Measurements from ENCODE around the gene ACTN3. TPM values are rescaled to one million over a fixed set of nuclear protein-coding genes. Genes with fewer than 3 reads are reported as not detected.

ACTN3 gene
- total RNA-seq, 1 experiment from 2014 or later, result not detected

DNA sequence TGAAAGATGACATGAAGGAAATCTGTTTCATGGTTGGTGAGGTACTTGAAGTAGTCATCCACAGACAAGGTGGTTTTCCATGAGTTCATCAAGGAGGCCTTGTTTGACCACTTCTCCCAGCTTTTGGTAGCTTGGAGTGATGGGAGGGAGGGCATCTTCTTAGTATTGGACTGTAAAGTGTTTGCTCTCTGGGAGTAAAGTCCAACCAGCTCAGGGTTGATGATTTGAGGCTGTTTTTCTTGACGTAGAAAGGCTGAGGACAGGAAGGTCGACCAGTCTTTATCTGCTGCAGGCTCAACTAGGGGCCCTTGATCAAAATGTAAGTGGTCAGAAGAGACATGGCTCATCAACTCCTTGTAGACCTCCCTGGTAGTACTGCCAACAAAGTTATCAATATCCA is 44.5 kb downstream of the ACTN3 start:
- Histone ChIP-seq H3K4me1 (ENCODE audit: insufficient read depth, low read length) (peaks cover 15% of the 10 kb centered on the region), H3K27ac (ENCODE audit: low read length) (no peak overlapping the region), H2AFZ (ENCODE audit: low read length) (no peak overlapping the region), H3K36me3 (ENCODE audit: low read depth, low read length) (no peaks in the 10 kb centered on the region), H3K79me2 (ENCODE audit: low read length) (peaks cover 22% of the 10 kb centered on the region), H3K4me3 (ENCODE audit: low read length) (no peak overlapping the region), H3K27me3 (ENCODE audit: low read length) (no peaks in the 10 kb centered on the region), H3F3A (ENCODE audit: low read length, unreplicated experiment) (no peaks in the 10 kb centered on the region), H3K9ac (ENCODE audit: low read length) (no peak overlapping the region), H3K9me3 (ENCODE audit: low read length) (no peaks in the 10 kb centered on the region), H4K20me1 (ENCODE audit: low read length) (no peaks in the 10 kb centered on the region), H3K4me2 (ENCODE audit: low read length) (no peak overlapping the region), H3K9me2 (replicated peaks; ENCODE audit: low read length) (no peaks in the 10 kb centered on the region)
- BruUV-seq (replicated peaks), result no TSS peak
- POLR2A ChIA-PET (ENCODE audit: unreplicated experiment), result no interaction called here
- intact Hi-C loops (cut with micrococcal nuclease), result no loop called here
- CTCF ChIA-PET, result no interaction called here
- DNase-seq (no peak), ATAC-seq (no peak)
- TF ChIP-seq, protein P1, sequence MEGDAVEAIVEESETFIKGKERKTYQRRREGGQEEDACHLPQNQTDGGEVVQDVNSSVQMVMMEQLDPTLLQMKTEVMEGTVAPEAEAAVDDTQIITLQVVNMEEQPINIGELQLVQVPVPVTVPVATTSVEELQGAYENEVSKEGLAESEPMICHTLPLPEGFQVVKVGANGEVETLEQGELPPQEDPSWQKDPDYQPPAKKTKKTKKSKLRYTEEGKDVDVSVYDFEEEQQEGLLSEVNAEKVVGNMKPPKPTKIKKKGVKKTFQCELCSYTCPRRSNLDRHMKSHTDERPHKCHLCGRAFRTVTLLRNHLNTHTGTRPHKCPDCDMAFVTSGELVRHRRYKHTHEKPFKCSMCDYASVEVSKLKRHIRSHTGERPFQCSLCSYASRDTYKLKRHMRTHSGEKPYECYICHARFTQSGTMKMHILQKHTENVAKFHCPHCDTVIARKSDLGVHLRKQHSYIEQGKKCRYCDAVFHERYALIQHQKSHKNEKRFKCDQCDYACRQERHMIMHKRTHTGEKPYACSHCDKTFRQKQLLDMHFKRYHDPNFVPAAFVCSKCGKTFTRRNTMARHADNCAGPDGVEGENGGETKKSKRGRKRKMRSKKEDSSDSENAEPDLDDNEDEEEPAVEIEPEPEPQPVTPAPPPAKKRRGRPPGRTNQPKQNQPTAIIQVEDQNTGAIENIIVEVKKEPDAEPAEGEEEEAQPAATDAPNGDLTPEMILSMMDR (conservative IDR thresholded peaks at IDR 0.05; ENCODE audit: low read depth, low read length), result no peak
- TF ChIP-seq EZH2phosphoT487 (IDR thresholded peaks at IDR 0.05; ENCODE audit: borderline replicate concordance, low read length), result no peak
- no peak for TF ChIP-seq EZH2 (IDR thresholded peaks at IDR 0.05; ENCODE audit: low read length, unreplicated experiment)

DNA sequence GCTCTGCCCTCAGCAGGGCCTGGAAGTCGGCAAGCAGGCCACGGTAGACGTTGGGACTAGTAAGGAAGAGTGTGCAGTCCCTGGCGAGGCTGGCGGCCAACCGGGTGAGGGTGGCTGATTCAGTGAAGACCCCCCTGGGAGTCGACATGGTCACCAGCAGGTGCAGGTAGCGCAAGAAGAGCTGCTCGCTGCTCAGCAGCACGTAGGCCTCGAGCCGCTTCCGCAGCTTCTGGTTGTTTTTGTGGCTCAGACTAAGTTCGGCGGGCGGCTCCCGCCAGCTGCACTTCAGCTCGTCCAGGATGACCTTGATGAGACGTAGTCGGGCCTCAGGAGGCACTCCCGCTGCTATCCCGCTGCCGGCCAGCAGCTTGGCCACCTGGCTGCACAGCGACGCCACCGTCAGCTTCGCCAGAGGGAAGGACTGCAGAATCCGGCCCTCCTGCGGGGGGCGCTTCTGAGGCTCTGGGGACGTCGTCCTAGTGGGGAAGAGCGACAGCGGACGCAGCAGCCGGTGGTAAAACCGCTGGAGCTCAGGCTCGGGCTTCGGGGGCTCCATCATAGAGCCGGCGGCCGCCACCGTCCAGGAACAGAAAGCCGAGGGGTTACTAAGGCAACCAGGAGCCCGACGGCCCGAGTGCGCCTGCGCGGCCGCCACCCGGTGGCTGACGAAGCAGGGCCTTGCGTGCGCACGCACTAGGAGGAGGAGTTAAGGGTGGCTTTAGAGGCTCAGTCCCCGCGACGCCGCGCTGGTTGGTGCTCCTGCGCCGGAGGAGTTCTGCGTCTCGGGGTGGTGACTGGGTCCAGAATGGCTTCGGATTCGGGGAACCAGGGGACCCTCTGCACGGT is 46.0 kb downstream of the ACTN3 start, which contains the start of the genes CCDC87 and CCS:
Gene CCDC87 (minus strand): TSS at position 607 of the 846 bp plus-strand sequence. CDS start 48 bp downstream, at position 559.
Gene CCS (plus strand): TSS at position 729 of the 846 bp plus-strand sequence. CDS start 77 bp downstream, at position 806.
- peak within 1 kb of the TSS; percentile 91 for H3K4me2 ChIP-seq (ENCODE audit: low read length)
- ChIA-PET CTCF (interaction anchor here (0.5 to 0.8 kb wide), 6 partner anchors 19 to 154 kb away, joined by 3 to 10 read pairs (median 4); partner anchors contain the start of genes MRPL11 and RBM4), POLR2A (ENCODE audit: unreplicated experiment) (interaction anchor here (0.6 kb wide), 2 partner anchors 24 to 977 kb away, joined by 3 to 8 read pairs; no protein-coding TSS in a partner anchor)
- peak within 1 kb of the TSS; percentile 77 for H3K4me3 ChIP-seq (ENCODE audit: low read length)
- intact Hi-C loops (cut with micrococcal nuclease), result loop anchor here (1.0 to 2.0 kb wide), 3 partner anchors 24 to 86 kb away; partner anchors contain the start of genes ACTN3, RBM14 and ZDHHC24
- peaks cover 15% of the 10 kb centered on the region for H3K4me1 ChIP-seq (ENCODE audit: insufficient read depth, low read length)
- no peaks in the 10 kb centered on the region for H3K9me3 ChIP-seq (ENCODE audit: low read length)
- BruUV-seq (replicated peaks), result no TSS peak
- H3K27ac ChIP-seq (ENCODE audit: low read length), result no peak within 1 kb of the TSS
- no peaks in the 10 kb centered on the region for H4K20me1 ChIP-seq (ENCODE audit: low read length)
- H3K9me2 ChIP-seq (replicated peaks; ENCODE audit: low read length), result no peaks in the 10 kb centered on the region
- H3K9ac ChIP-seq (ENCODE audit: low read length), result peak within 1 kb of the TSS; percentile 77
- H3K36me3 ChIP-seq (ENCODE audit: low read depth, low read length), result no peaks in the 10 kb centered on the region
- TF ChIP-seq, protein P1 (conservative IDR thresholded peaks at IDR 0.05; ENCODE audit: low read depth, low read length), result peak; percentile 83
- TF ChIP-seq EZH2phosphoT487 (IDR thresholded peaks at IDR 0.05; ENCODE audit: borderline replicate concordance, low read length), result no peak
- H2AFZ ChIP-seq (ENCODE audit: low read length), result peak within 1 kb of the TSS; percentile 88
- H3K27me3 ChIP-seq (ENCODE audit: low read length), result no peaks in the 10 kb centered on the region
- peaks cover 22% of the 10 kb centered on the region for H3K79me2 ChIP-seq (ENCODE audit: low read length)
- H3F3A ChIP-seq (ENCODE audit: low read length, unreplicated experiment), result no peaks in the 10 kb centered on the region
- ATAC-seq, result peak; percentile 99
- DNase-seq, result peak; percentile 99

All from PC-3 (cell line).